ENCODE measurements around the gene ABCA3. TPM values are rescaled to one million over a fixed set of nuclear protein-coding genes. Genes with fewer than 3 reads are reported as not detected.

ABCA3 gene
- polyA plus RNA-seq, 1 donor from 2014 or later = 1.7 TPM

DNA sequence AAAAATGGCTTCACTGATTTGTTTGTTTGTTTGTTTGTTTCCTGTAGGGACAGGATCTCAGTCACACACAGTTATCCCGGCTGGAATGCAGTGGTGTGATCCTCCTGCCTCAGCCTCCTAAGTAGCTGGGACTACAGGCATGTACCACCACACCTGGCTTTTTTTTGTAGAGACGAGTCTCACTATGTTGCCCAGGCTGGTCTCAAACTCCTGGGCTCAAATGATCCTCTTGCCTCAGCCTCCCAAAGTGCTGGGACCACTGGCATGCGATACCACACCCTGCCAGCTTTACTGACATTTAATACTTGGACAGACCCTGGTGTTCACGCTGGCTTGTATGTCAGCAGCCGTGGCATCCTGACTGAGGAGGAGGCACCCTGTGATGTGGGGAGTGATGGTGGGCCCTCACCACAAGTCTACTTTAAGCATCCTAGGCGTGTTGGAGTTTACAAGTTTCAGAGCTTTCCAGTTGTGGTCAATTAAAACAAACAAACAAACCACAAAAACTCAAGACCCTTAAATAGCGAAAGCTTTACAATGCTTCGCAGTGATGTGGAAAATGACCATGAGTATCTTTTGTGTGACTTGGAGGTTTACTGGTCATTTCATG lies 5.1 kb downstream of the ABCA3 start:
- no peaks in the 10 kb centered on the region for H3K36me3 Mint-ChIP-seq
- no peak overlapping the region for H3K4me3 Mint-ChIP-seq
- H3K27ac Mint-ChIP-seq = no peak overlapping the region
- peaks cover 3% of the 10 kb centered on the region for H3K27me3 Mint-ChIP-seq
- no peaks in the 10 kb centered on the region for H3K9me3 Mint-ChIP-seq
- peaks cover 6 to 8% (median 7%) of the 10 kb centered on the region in 3 donors for H3K4me1 Mint-ChIP-seq

DNA sequence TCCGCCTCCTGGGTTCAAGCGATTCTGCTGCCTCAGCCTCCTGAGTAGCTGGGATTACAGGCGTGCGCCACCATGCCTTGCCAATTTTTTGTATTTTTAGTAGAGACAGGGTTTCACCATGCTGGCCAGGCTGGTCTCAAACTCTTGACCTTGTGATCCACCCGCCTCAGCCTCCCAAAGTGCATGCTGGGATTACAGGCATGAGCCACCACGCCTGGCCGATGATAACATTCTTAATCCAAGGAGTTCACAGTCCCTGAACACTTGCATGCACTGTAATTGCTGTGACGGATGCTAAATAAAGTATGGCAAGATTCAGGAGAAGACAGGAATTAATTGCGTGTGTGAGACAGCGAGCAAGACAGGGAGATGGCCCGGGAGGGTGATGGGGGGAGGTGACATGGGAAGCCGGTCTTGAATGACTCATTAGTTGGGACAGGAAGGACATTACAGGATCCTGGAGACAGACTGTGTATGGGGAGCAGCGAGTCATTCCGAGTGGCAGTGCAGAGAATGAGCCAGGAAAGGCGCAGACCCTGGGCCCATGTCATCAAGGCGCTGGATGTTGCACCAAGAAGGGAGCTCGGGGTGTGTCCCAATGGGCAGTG lies 6.7 kb downstream of the ABCA3 start:
- Mint-ChIP-seq H3K27me3 (peaks cover 3% of the 10 kb centered on the region), H3K4me3 (no peak overlapping the region), H3K27ac (no peak overlapping the region), H3K36me3 (no peaks in the 10 kb centered on the region), H3K9me3 (no peaks in the 10 kb centered on the region), H3K4me1 (peaks cover 0 to 2% (median 0%) of the 10 kb centered on the region in 3 donors)

DNA sequence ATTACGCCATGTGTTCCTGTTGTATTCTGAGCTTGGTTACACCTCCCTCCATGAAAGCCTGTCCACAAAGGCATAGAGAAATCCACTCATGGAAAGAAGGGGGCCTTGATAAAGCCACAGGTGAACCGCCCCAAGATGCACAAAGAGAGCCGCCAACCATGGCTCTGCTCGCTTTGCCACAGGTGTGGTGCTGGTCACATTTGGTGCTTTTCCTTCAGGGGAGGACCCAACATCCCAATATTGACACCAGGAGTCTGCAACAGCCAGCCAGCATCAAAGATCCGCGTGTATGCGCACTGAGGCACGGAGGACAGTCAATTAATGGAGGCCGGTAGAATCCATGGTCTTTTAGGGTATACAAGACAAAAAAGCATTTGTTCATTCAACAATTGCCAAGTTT lies 7.3 kb downstream of the ABCA3 start:
- Mint-ChIP-seq H3K9me3 (no peaks in the 10 kb centered on the region), H3K36me3 (no peaks in the 10 kb centered on the region), H3K4me3 (peak overlapping the region in 1 of 4 donors; percentile 16), H3K27me3 (peaks cover 3% of the 10 kb centered on the region), H3K27ac (no peak overlapping the region), H3K4me1 (peaks cover 0 to 2% (median 0%) of the 10 kb centered on the region in 3 donors)

DNA sequence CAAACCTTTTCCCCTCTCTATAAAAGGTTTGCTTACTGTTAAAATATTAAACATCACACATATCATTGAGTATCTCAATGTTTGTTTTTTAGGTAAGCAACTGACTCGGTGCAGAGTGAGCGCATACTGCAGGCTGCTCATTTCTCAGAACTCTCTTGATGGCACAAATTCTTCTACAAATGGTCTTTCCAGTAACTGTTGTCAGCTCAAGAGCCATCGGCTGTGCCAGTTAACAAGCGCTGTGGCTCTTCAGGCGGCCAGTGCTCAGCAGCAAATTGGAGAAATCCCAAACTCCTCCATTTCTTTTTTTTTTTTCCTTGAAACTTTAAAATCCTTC lies 8.6 kb downstream of the ABCA3 start:
- Mint-ChIP-seq H3K4me1 (peaks cover 0 to 2% (median 0%) of the 10 kb centered on the region in 3 donors), H3K27me3 (peaks cover 3% of the 10 kb centered on the region), H3K4me3 (no peak overlapping the region), H3K9me3 (no peaks in the 10 kb centered on the region), H3K27ac (no peak overlapping the region), H3K36me3 (no peaks in the 10 kb centered on the region)

DNA sequence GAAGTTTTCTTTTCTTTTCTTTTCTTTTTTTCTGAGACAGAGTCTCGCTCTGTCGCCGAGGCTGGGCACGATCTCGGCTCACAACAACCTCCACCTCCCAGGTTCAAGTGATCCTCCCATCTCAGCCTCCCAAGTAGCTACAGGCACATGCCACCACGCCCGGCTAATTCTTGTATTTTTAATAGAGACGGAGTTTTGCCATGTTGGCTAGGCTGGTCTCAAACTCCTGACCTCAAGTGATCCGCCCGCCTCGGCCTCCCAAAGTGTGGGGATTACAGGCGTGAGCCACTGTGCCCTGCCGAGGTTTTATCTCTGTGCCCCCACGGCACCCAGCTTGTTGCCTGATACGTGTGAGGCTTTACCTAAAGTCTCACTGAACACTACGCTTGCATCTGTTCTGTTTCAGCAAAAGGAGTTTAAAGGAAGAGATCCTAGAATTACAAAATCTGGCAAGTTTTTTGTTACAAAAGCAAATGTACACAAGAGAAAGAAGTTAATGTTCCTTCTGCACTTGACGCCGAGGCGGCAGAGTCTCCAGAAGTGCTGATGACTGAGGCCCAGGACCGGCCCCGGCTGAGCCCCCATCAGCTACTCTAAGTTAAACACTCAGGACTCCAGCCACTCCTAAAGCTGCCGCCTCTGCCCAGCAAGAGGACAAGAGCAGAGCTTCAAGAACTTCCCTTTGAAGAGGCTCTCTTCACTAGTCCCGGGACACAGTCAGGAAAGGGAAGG lies 9.2 kb downstream of the ABCA3 start:
- Mint-ChIP-seq H3K4me3 (no peak overlapping the region), H3K9me3 (no peaks in the 10 kb centered on the region), H3K27me3 (peaks cover 3% of the 10 kb centered on the region), H3K27ac (no peak overlapping the region), H3K36me3 (no peaks in the 10 kb centered on the region), H3K4me1 (peaks cover 0 to 2% (median 0%) of the 10 kb centered on the region in 3 donors)

DNA sequence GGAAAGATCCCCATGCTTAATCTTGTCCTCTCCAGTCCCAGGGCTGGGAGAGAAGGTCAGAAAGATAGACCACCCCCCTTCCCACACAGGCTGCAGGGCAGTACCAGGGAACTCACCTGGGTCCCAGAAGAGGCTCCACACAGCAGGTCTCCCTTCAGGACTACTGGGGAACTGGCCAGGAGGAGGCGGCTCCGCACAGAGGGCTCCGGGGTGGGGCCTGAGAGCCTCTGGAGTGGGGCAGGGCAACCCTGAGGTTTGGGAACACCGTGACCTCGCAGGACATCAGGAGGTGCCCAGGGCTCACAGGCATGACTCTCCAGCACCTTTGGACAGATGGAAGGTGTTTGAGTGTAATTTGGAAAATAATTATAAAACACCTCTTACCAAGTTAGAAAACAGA lies 11.0 kb downstream of the ABCA3 start:
- Mint-ChIP-seq H3K36me3 (no peaks in the 10 kb centered on the region), H3K4me3 (no peak overlapping the region), H3K4me1 (no peaks in the 10 kb centered on the region), H3K27me3 (peaks cover 3% of the 10 kb centered on the region), H3K9me3 (no peaks in the 10 kb centered on the region), H3K27ac (peak overlapping the region in 1 of 3 donors; percentile 77)

DNA sequence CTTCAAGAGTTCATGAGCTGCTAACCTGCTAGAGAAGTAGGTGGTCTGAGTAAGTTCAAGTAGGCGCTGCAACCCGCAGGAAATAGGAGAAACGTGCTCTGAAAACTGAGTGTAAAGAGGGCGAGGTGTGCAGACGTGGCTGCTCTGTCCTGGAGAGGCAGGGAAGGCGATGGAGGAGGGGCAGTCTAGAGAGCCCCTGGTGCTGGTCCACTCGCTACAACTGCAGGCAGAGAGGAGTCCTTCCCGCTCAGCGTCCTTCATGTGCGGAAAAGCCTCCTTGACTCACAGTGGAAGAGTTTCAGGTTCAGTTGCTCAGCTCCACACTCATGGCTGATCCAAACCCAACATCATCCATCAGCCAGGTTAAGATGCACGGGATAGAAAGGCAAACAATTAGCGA lies 12.1 kb downstream of the ABCA3 start:
- no peaks in the 10 kb centered on the region for H3K4me1 Mint-ChIP-seq
- peaks cover 3% of the 10 kb centered on the region for H3K27me3 Mint-ChIP-seq
- no peak overlapping the region for H3K4me3 Mint-ChIP-seq
- H3K9me3 Mint-ChIP-seq = no peaks in the 10 kb centered on the region
- no peaks in the 10 kb centered on the region for H3K36me3 Mint-ChIP-seq
- H3K27ac Mint-ChIP-seq = no peak overlapping the region

DNA sequence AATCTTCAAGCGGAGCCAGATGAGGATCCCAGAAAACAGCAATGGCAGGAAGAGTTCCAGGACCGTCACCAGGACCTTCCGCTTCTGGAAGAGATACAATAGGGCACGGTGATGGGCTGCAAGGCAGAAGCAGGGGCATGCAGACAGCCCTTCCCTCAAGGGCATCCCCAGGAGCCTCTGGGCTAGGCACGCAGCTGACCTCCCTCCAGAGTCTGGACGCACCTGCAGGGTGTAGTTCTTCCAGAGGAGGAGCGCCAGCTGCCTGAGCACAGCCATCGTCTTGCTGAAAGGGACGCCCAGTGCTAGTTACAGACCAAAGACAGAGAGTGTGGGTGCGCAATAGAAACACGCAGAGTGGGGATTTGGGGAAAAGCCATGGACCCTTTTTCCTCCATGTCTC lies 14.3 kb downstream of the ABCA3 start:
- Mint-ChIP-seq H3K4me3 (no peak overlapping the region), H3K4me1 (no peaks in the 10 kb centered on the region), H3K36me3 (peaks cover 2% of the 10 kb centered on the region), H3K27ac (peak overlapping the region in 1 of 3 donors; percentile 23), H3K9me3 (no peaks in the 10 kb centered on the region), H3K27me3 (peaks cover 2% of the 10 kb centered on the region)

DNA sequence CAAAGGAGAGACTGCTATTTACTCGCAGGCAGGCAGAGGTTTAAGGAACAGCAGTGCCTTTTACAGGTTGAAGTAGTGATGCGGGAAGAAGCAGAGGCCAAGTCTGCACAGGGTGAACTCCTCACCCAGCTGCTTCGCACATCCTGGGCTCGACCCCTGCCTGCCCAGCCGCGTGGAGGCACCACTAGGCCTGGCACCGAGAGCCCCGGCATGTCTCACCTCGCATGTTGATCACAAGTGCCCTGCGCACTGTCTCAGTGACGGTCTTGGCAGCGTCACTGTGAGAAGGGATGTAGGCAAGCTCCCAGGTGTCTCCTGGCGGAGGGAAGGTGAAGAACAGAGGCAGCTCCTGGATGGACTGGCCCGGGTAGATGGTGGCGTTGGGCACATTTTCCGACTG lies 14.7 kb downstream of the ABCA3 start:
- H3K4me3 Mint-ChIP-seq = no peak overlapping the region
- peaks cover 2% of the 10 kb centered on the region for H3K36me3 Mint-ChIP-seq
- H3K4me1 Mint-ChIP-seq = no peaks in the 10 kb centered on the region
- H3K27me3 Mint-ChIP-seq = no peaks in the 10 kb centered on the region
- no peaks in the 10 kb centered on the region for H3K9me3 Mint-ChIP-seq
- no peak overlapping the region for H3K27ac Mint-ChIP-seq

DNA sequence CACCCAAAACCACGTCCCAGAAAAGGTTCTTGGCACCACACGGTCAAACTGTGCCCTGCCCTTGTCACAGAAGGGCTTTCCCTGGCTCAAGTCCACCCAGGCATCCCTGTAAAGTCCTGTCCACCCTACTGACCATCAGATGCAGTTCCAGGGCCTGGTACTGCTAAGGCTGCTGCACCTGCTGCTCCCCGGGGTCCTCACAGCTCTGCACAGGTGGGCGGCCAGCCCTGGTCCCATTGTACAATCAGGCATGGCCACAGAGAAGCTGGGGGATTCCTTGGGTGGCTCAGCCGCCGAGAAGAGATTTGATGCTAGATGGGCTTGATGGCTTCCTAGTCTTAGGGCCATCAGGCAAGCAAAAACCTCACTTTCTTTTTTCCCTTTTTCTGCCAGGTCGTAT lies 15.3 kb downstream of the ABCA3 start:
- Mint-ChIP-seq H3K9me3 (no peaks in the 10 kb centered on the region), H3K4me1 (no peaks in the 10 kb centered on the region), H3K27me3 (no peaks in the 10 kb centered on the region), H3K27ac (no peak overlapping the region), H3K4me3 (no peak overlapping the region), H3K36me3 (peaks cover 2% of the 10 kb centered on the region)

DNA sequence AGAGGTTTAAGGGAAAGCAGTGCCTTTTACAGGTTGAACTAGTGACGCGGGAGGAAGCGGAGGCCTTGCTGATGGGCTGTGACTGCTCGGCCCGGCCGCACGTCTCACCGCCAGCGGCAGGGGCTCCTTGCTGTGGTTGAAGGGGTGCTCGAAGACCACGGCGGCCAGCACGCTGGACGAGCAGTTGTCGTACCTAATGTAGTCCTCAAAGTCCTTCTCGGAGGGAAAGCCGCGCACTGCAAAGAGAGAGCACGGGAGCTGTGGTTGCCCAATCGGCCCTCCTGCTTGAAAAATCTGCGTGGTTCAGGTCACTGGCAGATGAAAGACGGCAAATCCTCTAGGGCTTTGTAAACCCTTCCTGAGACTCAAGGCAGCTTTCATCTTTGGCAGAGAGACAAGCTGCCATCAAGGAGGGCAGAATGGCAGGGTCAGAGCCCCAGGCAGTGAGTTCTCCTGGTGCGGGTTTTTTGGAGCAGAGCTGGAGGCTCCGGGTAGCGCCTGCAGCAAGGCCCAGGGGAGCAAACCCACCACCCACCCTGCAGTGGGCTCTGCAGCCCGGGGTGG lies 16.1 kb downstream of the ABCA3 start:
- Mint-ChIP-seq H3K36me3 (peaks cover 2% of the 10 kb centered on the region), H3K4me3 (no peak overlapping the region), H3K9me3 (no peaks in the 10 kb centered on the region), H3K4me1 (no peaks in the 10 kb centered on the region), H3K27me3 (no peaks in the 10 kb centered on the region), H3K27ac (no peak overlapping the region)

DNA sequence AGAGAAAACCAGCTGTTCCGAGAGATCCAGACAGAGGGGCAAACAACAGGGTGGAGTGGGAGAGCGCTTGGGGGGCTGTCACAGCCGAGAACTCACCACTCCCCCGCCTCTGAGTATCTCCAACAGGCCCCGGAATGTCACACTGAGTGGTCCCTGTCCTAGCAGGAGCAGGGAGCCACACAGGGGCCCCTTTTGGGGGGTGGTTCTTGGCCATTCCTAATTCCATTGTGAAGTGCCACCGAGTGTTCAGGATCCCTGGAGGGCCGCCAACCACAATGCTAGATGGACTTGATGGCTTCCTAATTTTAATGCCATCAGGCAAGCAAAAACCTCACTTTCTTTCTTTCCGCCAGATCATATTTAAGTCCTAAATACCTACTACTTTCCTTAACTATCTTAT lies 16.8 kb downstream of the ABCA3 start:
- H3K27ac Mint-ChIP-seq = no peak overlapping the region
- H3K27me3 Mint-ChIP-seq = no peaks in the 10 kb centered on the region
- no peak overlapping the region for H3K4me3 Mint-ChIP-seq
- H3K36me3 Mint-ChIP-seq = peaks cover 3% of the 10 kb centered on the region
- H3K9me3 Mint-ChIP-seq = no peaks in the 10 kb centered on the region
- no peaks in the 10 kb centered on the region for H3K4me1 Mint-ChIP-seq

DNA sequence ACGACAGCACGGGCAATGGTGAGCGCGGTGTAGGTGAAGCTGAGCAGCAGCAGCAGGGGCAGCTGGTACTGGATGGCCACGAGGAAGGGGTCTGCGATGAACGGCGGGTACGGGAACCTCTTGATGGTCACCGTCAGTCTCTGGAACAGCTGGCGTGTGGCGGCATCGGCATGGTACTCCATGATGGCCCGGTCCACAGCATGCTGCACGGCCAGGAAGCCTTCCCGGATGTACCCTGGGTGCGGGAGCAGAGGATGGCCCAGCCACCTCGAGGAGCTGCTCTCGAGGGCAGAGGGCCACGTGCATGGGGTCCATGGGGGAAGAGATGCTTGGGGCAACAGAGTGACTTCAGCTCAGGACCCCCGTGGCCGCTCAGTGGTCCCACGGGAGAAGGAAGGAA lies 20.9 kb downstream of the ABCA3 start:
- H3K9me3 Mint-ChIP-seq = no peaks in the 10 kb centered on the region
- no peak overlapping the region for H3K27ac Mint-ChIP-seq

DNA sequence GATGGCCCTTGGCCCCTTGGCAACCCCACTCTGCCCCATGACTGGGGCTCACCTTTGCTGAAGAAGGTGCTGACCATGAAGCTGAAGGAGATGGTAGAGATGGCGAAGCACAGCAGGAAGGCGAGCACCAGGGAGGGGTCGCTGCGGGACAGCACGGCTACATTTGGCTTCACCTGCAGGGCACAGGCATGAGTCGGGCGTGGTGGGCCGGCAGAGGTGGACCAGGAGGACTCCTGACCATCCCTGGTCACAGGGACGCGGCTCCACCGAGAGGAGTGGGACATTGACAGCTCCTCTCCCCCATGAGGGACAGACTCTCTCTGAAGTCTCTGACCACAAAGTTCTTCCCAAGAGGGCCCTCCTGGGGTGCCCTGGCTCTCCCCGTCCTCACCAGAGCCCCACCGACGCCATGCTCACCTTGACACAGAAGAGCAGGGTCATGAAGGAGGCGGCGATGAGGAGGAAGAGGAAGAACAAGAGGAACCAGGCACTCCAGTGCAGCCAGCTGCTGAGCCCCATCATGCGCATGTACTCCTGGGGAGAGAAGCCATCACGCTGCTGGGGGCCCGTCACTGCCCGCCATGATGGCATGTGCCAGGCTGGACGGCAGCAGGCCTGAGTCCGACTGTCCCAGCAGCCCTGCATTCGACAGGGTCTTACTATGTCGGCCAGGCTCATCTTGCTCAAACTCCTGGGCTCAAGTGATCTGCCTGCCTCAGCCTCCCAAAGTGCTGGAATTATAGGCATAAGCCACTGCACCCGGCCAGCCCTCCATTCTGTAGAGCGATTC lies 23.1 kb downstream of the ABCA3 start:
- Mint-ChIP-seq H3K36me3 (peaks cover 5% of the 10 kb centered on the region), H3K9me3 (no peaks in the 10 kb centered on the region), H3K27me3 (no peaks in the 10 kb centered on the region), H3K27ac (no peak overlapping the region), H3K4me3 (no peak overlapping the region), H3K4me1 (no peaks in the 10 kb centered on the region)

More for the DNA sequence above, 20.9 kb downstream of the ABCA3 start:
- no peaks in the 10 kb centered on the region for H3K4me1 Mint-ChIP-seq
- peaks cover 5% of the 10 kb centered on the region for H3K36me3 Mint-ChIP-seq
- H3K27me3 Mint-ChIP-seq = no peaks in the 10 kb centered on the region
- no peak overlapping the region for H3K4me3 Mint-ChIP-seq
